Testis (tissue), 2 donors: ENCODE measurements around the gene SNX10.

Experiments used
- POLR2A ChIP-seq: fragments of 450-650 bp; IDR thresholded peaks from one replicate; pipeline ENCODE4 v1.6.1; 2017; ENCODE audit warnings: antibody characterized with exemption, mild to moderate bottlenecking, moderate library complexity
- TF ChIP-seq, protein P1 (sequence below), 3 experiments: fragments of 450-650 bp in 2 of 3; fragments of 200-600 bp in 1 of 3; sonication (generic) in 1 of 3; IDR thresholded peaks; one replicate each; pipeline ENCODE4 v1.5.1; 2016 to 2019; ENCODE audit warnings: antibody characterized with exemption in 3 of 3, mild to moderate bottlenecking in 2 of 3, moderate library complexity in 1 of 3

DNA sequence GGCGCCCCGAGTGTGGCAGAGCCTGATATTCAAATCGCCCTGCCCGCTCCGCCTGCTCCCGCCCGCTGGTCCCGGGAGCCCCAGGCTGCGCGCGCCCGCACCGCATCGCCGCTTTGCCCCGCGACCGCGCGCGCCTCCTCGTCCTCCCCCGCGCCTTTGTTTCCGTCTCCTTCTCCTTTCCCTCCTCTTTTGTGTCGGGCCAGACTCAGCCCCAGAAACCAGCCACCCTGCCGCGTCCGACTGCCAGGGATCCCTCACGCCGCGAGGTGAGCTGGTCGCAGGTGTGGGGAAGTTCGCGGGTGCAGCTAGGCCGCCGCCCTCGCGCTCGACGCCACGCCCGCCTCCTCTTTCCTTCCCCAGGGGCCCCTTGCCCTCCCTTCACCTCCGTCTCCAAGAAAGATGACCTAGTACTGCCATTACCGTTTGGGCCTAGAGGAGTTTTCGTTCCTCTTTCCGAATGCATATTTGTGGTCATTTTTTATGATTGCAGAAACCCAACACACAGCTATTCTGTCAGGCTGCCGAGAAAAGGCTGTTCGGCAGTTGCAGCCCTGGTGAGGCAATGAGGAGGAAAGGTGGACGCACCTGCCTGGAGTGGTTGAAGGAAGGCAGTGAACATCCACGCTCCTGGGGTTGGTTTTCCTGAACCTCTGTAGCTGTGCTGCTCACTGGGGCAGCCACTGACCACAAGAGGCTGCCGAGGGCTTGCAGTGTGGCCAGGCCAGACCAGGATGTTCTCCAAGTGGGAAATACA is 107.3 kb downstream of the SNX10 start:
- TF ChIP-seq, protein P1, sequence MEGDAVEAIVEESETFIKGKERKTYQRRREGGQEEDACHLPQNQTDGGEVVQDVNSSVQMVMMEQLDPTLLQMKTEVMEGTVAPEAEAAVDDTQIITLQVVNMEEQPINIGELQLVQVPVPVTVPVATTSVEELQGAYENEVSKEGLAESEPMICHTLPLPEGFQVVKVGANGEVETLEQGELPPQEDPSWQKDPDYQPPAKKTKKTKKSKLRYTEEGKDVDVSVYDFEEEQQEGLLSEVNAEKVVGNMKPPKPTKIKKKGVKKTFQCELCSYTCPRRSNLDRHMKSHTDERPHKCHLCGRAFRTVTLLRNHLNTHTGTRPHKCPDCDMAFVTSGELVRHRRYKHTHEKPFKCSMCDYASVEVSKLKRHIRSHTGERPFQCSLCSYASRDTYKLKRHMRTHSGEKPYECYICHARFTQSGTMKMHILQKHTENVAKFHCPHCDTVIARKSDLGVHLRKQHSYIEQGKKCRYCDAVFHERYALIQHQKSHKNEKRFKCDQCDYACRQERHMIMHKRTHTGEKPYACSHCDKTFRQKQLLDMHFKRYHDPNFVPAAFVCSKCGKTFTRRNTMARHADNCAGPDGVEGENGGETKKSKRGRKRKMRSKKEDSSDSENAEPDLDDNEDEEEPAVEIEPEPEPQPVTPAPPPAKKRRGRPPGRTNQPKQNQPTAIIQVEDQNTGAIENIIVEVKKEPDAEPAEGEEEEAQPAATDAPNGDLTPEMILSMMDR (IDR thresholded peaks at IDR 0.05), result peak in 1 of 3 experiments; percentile 16
- no peak for TF ChIP-seq POLR2A
